ENCODE results near the gene CRHR2.
"Not testable (repeated sequence)": the region's sequence is repeated elsewhere in the genome, so short reads cannot be mapped to it uniquely, and the experiment has no call there.

DNA sequence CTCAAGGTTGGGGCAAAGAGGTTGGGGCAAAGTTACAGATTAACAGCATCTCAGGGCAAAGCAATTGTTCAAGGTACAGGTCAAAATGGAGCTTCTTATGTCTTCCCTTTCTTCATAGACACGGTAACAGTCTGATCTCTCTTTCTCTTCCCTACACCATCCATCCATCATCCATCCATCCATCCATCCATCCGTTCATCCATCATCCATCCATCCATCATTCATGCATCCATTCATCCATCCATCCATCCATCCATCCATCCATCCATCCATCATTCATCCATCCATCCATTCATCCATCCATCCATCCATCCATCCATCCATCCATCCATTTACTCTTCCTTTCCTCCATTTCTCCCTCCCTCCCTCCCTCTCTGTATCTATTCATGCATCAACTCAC lies 37.2 kb upstream of the CRHR2 start:
- TF ChIP-seq, protein P1, sequence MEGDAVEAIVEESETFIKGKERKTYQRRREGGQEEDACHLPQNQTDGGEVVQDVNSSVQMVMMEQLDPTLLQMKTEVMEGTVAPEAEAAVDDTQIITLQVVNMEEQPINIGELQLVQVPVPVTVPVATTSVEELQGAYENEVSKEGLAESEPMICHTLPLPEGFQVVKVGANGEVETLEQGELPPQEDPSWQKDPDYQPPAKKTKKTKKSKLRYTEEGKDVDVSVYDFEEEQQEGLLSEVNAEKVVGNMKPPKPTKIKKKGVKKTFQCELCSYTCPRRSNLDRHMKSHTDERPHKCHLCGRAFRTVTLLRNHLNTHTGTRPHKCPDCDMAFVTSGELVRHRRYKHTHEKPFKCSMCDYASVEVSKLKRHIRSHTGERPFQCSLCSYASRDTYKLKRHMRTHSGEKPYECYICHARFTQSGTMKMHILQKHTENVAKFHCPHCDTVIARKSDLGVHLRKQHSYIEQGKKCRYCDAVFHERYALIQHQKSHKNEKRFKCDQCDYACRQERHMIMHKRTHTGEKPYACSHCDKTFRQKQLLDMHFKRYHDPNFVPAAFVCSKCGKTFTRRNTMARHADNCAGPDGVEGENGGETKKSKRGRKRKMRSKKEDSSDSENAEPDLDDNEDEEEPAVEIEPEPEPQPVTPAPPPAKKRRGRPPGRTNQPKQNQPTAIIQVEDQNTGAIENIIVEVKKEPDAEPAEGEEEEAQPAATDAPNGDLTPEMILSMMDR (IDR thresholded peaks at IDR 0.05) = not testable (repeated sequence)
- not testable (repeated sequence) for TF ChIP-seq POLR2A (IDR thresholded peaks at IDR 0.05)

Measured in sigmoid colon (tissue), 3 donors.